SK-N-MC (cell line): ENCODE data around the gene RAET1E.
"Not testable (repeated sequence)": the region's sequence is repeated elsewhere in the genome, so short reads cannot be mapped to it uniquely, and the experiment has no call there.

ENCODE experiments used
- EZH2 ChIP-seq: fragments of 200-600 bp; sonication (generic); IDR thresholded peaks from one replicate; pipeline ENCODE4 v1.6.1; 2017; ENCODE audit warnings: antibody characterized with exemption
- FOXP2 ChIP-seq: optimal IDR thresholded peaks from 2 replicates; pipeline ENCODE3; 2011; ENCODE audit warnings: mild to moderate bottlenecking, moderate library complexity; ENCODE audit not compliant: insufficient read depth; ENCODE audit errors: extremely low read length, control extremely low read depth
- POLR2AphosphoS5 ChIP-seq: IDR thresholded peaks from 2 replicates; pipeline ENCODE4 v1.6.1; 2012; ENCODE audit warnings: mild to moderate bottlenecking, low read depth, low read length, borderline replicate concordance

DNA sequence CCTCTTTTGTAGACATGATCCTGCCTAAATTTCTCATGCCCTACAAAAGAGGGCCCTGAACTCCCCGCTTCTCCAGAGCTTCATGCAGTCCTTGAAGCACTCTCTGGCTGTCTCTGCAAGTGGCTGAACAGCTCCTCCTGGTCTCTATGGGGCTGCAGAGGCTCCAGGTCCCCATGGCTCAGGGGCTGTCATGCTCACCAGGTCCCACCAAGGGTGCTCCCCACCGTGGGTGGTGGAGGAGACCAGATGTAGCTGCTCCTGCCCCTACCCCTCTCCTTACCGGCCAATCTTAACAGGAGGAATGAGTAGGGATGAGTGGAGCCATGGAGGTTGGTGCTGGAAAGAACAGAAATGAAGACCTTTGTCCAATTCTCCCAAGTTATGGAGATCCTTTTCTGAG lies 14.8 kb upstream of the RAET1E start:
- TF ChIP-seq POLR2AphosphoS5, EZH2, FOXP2: not testable (repeated sequence)
